Upper lobe of right lung (tissue), 1 donor: Measurements from ENCODE around the gene PPM1F. TPM values are rescaled to one million over a fixed set of nuclear protein-coding genes. Genes with fewer than 3 reads are reported as not detected.
"Not testable (repeated sequence)": the region's sequence is repeated elsewhere in the genome, so short reads cannot be mapped to it uniquely, and the experiment has no call there.

Experiments
- ATAC-seq: fragments of 200-7000 bp; cut with Tn5 transposase; one replicate; pipeline ENCODE4 v1.9.1; 2020; ENCODE audit warnings: mild to moderate bottlenecking, moderate library complexity
- DNase-seq: peaks from one replicate; pipeline ENCODE4 v3.0.0-alpha.2; 2020
- H3K27ac ChIP-seq: fragments of 200-600 bp; one replicate; pipeline ENCODE4 v1.8.0; 2022
- H3K27me3 ChIP-seq: fragments of 200-600 bp; one replicate; pipeline ENCODE4 v1.8.0; 2022; ENCODE audit warnings: mild to moderate bottlenecking
- H3K36me3 ChIP-seq: fragments of 200-600 bp; one replicate; pipeline ENCODE4 v1.8.0; 2022
- H3K4me1 ChIP-seq: fragments of 200-600 bp; one replicate; pipeline ENCODE4 v1.8.0; 2022
- H3K4me3 ChIP-seq: fragments of 200-600 bp; one replicate; pipeline ENCODE4 v1.8.0; 2022; ENCODE audit warnings: mild to moderate bottlenecking
- H3K9me3 ChIP-seq: fragments of 200-600 bp; one replicate; pipeline ENCODE4 v1.8.0; 2022
- intact Hi-C: fragments of 100-400 bp; cut with DNase I; formaldehyde crosslinking; loops from one replicate; pipeline ENCODE4 v1.11.0; 2022
- total RNA-seq: library from RNA; stranded (reverse); fragmentation: NEBNext Ultra II Directional; extraction: Animal tissue kit (Norgen Biotek cat#: 25700); gene quantifications from one replicate; pipeline ENCODE4 v1.2.1, GENCODE V29; 2021
- TF ChIP-seq, protein P1 (sequence below): fragments of 200-600 bp; IDR thresholded peaks from one replicate; pipeline ENCODE4 v1.8.0; 2022; ENCODE audit warnings: antibody characterized with exemption
- donor health status: DM: no; HTN: yes; CAD: no; lungs with severe emphysema.

The PPM1F gene
- total RNA-seq, 1 donor from 2014 or later, result 51.2 TPM

DNA sequence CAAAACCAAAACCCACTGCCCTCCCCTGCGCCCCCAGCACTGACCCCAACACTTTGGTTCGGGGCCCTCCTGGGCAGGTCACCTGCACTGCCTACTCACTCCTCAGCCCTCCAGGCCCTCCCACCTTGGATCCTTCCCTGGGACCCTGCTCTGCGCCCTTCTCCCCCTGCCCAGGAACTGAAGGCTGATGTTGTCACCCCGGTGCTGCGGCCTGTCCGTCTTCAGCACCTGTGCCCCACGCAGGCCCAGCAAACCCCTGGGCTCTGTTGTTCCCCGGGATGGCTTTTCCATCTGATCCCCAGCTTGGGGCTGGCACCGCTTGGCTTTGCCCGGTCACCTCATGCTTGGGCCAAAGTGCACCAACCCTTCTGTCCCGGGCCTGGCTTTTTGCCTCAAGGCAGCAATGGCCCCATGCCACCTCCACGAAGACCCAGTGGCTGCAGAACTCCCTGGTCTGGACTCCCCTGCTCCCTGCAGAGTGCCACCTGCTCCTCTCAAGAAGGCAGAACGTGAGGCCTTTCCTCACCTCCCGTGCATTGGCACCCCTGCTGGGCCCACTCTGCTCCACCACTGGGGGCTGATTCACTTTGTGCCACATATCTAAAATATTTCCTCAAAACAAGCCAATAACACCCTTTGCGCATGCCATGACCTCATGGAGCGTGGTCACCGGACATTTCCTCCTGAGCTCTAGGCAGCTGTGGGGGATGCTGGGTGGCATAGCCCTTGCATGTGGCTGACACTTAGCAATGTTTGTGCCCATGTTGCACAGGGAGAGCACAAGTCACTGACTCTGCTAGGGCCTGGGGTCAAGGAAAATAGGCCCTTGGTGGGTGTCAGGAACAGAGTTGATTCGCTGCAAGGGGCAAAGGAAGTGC, 8.8 kb downstream of the PPM1F start:
- Histone ChIP-seq H3K36me3 (peaks cover 25% of the 10 kb centered on the region), H3K27ac (peak overlapping the region; percentile 96), H3K27me3 (no peaks in the 10 kb centered on the region), H3K4me1 (peaks cover 90% of the 10 kb centered on the region), H3K9me3 (no peaks in the 10 kb centered on the region), H3K4me3 (no peak overlapping the region)
- DNase-seq, result no peak
- intact Hi-C loops, result no loop called here
- ATAC-seq, result no peak
- TF ChIP-seq, protein P1, sequence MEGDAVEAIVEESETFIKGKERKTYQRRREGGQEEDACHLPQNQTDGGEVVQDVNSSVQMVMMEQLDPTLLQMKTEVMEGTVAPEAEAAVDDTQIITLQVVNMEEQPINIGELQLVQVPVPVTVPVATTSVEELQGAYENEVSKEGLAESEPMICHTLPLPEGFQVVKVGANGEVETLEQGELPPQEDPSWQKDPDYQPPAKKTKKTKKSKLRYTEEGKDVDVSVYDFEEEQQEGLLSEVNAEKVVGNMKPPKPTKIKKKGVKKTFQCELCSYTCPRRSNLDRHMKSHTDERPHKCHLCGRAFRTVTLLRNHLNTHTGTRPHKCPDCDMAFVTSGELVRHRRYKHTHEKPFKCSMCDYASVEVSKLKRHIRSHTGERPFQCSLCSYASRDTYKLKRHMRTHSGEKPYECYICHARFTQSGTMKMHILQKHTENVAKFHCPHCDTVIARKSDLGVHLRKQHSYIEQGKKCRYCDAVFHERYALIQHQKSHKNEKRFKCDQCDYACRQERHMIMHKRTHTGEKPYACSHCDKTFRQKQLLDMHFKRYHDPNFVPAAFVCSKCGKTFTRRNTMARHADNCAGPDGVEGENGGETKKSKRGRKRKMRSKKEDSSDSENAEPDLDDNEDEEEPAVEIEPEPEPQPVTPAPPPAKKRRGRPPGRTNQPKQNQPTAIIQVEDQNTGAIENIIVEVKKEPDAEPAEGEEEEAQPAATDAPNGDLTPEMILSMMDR, result no peak

GRCh38 chr22:21942407-21943343, 10.0 kb downstream of the PPM1F start:
- peak; percentile 26 for ATAC-seq
- no peaks in the 10 kb centered on the region for H3K9me3 ChIP-seq
- no peaks in the 10 kb centered on the region for H3K27me3 ChIP-seq
- H3K4me3 ChIP-seq, result no peak overlapping the region
- peaks cover 25% of the 10 kb centered on the region for H3K36me3 ChIP-seq
- H3K27ac ChIP-seq, result peak overlapping the region; percentile 96
- H3K4me1 ChIP-seq, result peaks cover 92% of the 10 kb centered on the region
- TF ChIP-seq, protein P1, result no peak
- intact Hi-C loops, result no loop called here
- DNase-seq, result peak; percentile 78

DNA sequence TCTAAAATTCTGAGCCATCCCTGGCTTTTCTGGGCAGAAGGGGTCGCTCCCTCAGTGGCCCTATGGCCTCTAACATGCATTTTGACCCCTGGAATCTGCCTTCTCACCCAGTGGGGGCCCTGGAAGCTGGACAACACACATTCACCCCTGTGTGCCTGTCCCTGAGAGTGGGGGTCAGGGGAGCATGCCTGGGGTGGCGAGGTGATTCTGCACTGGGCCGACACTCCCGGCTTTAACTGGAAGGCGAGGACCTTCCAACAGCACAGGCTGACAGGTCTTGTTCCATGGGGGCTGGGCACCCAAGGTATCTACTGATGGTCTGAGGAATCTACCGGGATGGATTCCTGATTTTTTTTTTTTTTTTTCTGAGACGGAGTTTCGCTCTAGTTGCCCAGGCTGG, 10.7 kb downstream of the PPM1F start:
- Histone ChIP-seq H3K27ac (peak overlapping the region; percentile 96), H3K4me1 (peaks cover 92% of the 10 kb centered on the region), H3K9me3 (no peaks in the 10 kb centered on the region), H3K36me3 (peaks cover 25% of the 10 kb centered on the region), H3K4me3 (no peak overlapping the region), H3K27me3 (no peaks in the 10 kb centered on the region)
- DNase-seq (no peak), ATAC-seq (no peak)
- TF ChIP-seq, protein P1, result no peak
- intact Hi-C loops, result no loop called here

DNA sequence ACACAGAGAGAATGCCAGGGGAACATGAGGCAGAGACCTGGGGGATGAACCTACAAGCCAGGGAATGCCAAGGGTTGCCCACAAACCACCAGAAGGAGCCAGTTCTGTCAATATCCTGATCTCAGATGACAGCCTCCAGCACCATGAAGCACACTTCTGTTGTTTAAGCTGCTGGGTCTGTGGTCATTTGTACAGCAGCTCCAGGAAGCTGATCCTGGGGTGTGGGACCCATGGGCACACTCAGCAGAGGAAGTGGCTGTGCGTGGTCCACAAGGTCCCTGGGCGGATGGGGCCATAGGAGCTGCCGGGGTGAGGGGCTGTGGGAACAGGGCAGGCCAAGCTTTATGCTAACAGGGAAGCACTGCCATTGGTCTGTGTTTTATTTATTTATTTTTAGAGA, 12.1 kb downstream of the PPM1F start:
- H3K4me3 ChIP-seq, result no peak overlapping the region
- no peak for ATAC-seq
- H3K27me3 ChIP-seq, result no peaks in the 10 kb centered on the region
- intact Hi-C loops, result no loop called here
- TF ChIP-seq, protein P1, result no peak
- H3K36me3 ChIP-seq, result peaks cover 18% of the 10 kb centered on the region
- H3K9me3 ChIP-seq, result no peaks in the 10 kb centered on the region
- peak overlapping the region; percentile 96 for H3K27ac ChIP-seq
- no peak for DNase-seq
- H3K4me1 ChIP-seq, result peaks cover 94% of the 10 kb centered on the region

DNA sequence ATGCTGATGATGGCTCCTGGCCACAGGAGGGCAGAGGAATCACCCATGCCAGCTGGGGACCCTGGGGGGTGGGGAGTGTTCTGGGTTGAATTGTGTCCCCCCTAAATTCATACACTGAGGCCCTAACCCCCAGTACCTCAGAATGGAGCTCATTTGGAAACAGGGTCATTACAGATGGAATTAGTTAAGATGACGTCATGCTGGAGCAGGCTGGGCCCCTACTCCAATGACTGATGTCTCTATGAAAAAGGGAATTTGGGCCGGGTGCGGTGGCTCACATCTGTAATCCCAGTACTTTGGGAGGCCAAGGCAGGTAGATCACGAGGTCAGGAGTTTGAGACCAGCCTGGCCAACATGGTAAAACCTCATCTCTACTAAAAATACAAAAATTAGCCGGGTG, 12.7 kb downstream of the PPM1F start:
- Histone ChIP-seq H3K27ac (peak overlapping the region; percentile 96), H3K4me1 (peaks cover 90% of the 10 kb centered on the region), H3K36me3 (peaks cover 12% of the 10 kb centered on the region)
- ATAC-seq, H3K27me3 ChIP-seq, DNase-seq, H3K4me3 ChIP-seq, H3K9me3 ChIP-seq: not testable (repeated sequence)
- intact Hi-C loops, result loop anchor here (10.0 kb wide), 1 partner anchor 225 kb away; no protein-coding TSS in a partner anchor
